Activated T-helper 1 cell treated with anti-CD3 and anti-CD28 coated beads, Interleukin-12 subunit alpha, Interleukin-12 subunit beta, Interleukin-2, Interleukin-4 antibody, amounts not matched to agents 30 ng/mL and 10 ng/mL and 1 ng/mL, durations not matched to agents 14 hours and 24 hours and 36 hours (primary cell): ENCODE measurements around the gene FAM163B. TPM values are rescaled to one million over a fixed set of nuclear protein-coding genes. Genes with fewer than 3 reads are reported as not detected.
A peak's percentile ranks its signal among the peaks of the same experiment; 100 is the strongest.

Experiments used
- DNase-seq: peaks from one replicate; pipeline ENCODE4 v3.0.0; 2021; ENCODE audit warnings: low spot score
- H3K27ac Mint-ChIP-seq: one replicate; pipeline ENCODE4 v1.8.0; 2021; ENCODE audit warnings: mild to moderate bottlenecking, mixed read lengths
- H3K27me3 Mint-ChIP-seq: one replicate; pipeline ENCODE4 v1.8.0; 2022; ENCODE audit warnings: mild to moderate bottlenecking, moderate library complexity, mixed read lengths; ENCODE audit not compliant: insufficient read depth
- H3K36me3 Mint-ChIP-seq: one replicate; pipeline ENCODE4 v1.8.0; 2021; ENCODE audit warnings: low read depth, mixed read lengths
- H3K4me1 Mint-ChIP-seq: one replicate; pipeline ENCODE4 v1.8.0; 2021; ENCODE audit warnings: low read depth, mixed read lengths
- H3K4me3 Mint-ChIP-seq: one replicate; pipeline ENCODE4 v1.8.0; 2021; ENCODE audit warnings: mild to moderate bottlenecking, moderate library complexity, mixed read lengths
- H3K9me3 Mint-ChIP-seq: one replicate; pipeline ENCODE4 v1.8.0; 2021; ENCODE audit warnings: mixed read lengths
- intact Hi-C: fragments of 100-400 bp; cut with micrococcal nuclease; formaldehyde crosslinking; loops from one replicate; pipeline ENCODE4 v1.15.1; 2024
- total RNA-seq: library from RNA; stranded (reverse); gene quantifications from 2 replicates; pipeline ENCODE4 v1.2.3, GENCODE V29; 2022

The FAM163B gene
- total RNA-seq, 1 donor from 2014 or later = not detected

- H3K9me3 Mint-ChIP-seq = peaks cover 14% of the 10 kb centered on the region
- no peak overlapping the region for H3K27ac Mint-ChIP-seq
- H3K27me3 Mint-ChIP-seq = no peaks in the 10 kb centered on the region
- intact Hi-C loops = no loop called here
- H3K36me3 Mint-ChIP-seq = no peaks in the 10 kb centered on the region
- H3K4me1 Mint-ChIP-seq = no peaks in the 10 kb centered on the region
- DNase-seq = no peak
- no peak overlapping the region for H3K4me3 Mint-ChIP-seq
Observed at GRCh38 chr9:133598978-133599377, 10.2 kb downstream of the FAM163B start.

- no peak overlapping the region for H3K27ac Mint-ChIP-seq
- no peaks in the 10 kb centered on the region for H3K36me3 Mint-ChIP-seq
- DNase-seq = no peak
- H3K9me3 Mint-ChIP-seq = peaks cover 14% of the 10 kb centered on the region
- H3K4me1 Mint-ChIP-seq = no peaks in the 10 kb centered on the region
- no peaks in the 10 kb centered on the region for H3K27me3 Mint-ChIP-seq
- intact Hi-C loops = no loop called here
- H3K4me3 Mint-ChIP-seq = no peak overlapping the region
Observed at GRCh38 chr9:133597316-133597957, 11.8 kb downstream of the FAM163B start.

GRCh38 chr9:133595910-133596309 lies 13.3 kb downstream of the FAM163B start:
- no peaks in the 10 kb centered on the region for H3K27me3 Mint-ChIP-seq
- no peak overlapping the region for H3K4me3 Mint-ChIP-seq
- no peak for DNase-seq
- H3K27ac Mint-ChIP-seq = no peak overlapping the region
- peaks cover 14% of the 10 kb centered on the region for H3K9me3 Mint-ChIP-seq
- H3K36me3 Mint-ChIP-seq = no peaks in the 10 kb centered on the region
- intact Hi-C loops = no loop called here
- H3K4me1 Mint-ChIP-seq = no peaks in the 10 kb centered on the region

- H3K9me3 Mint-ChIP-seq = peaks cover 14% of the 10 kb centered on the region
- DNase-seq = no peak
- H3K27me3 Mint-ChIP-seq = no peaks in the 10 kb centered on the region
- H3K36me3 Mint-ChIP-seq = no peaks in the 10 kb centered on the region
- intact Hi-C loops = no loop called here
- no peak overlapping the region for H3K27ac Mint-ChIP-seq
- no peak overlapping the region for H3K4me3 Mint-ChIP-seq
- no peaks in the 10 kb centered on the region for H3K4me1 Mint-ChIP-seq
Observed at GRCh38 chr9:133594310-133594709, 14.9 kb downstream of the FAM163B start.

GRCh38 chr9:133593587-133594253 lies 15.5 kb downstream of the FAM163B start:
- Mint-ChIP-seq H3K4me1 (no peaks in the 10 kb centered on the region), H3K36me3 (no peaks in the 10 kb centered on the region), H3K9me3 (peaks cover 14% of the 10 kb centered on the region), H3K27me3 (no peaks in the 10 kb centered on the region), H3K4me3 (no peak overlapping the region), H3K27ac (no peak overlapping the region)
- DNase-seq = no peak
- intact Hi-C loops = loop anchor here (1.0 kb wide), 1 partner anchor 133 kb away; no protein-coding TSS in a partner anchor

GRCh38 chr9:133592731-133593409 lies 16.3 kb downstream of the FAM163B start:
- peaks cover 18% of the 10 kb centered on the region for H3K9me3 Mint-ChIP-seq

GRCh38 chr9:133591985-133592384 lies 17.2 kb downstream of the FAM163B start:
- Mint-ChIP-seq H3K27ac (no peak overlapping the region), H3K36me3 (no peaks in the 10 kb centered on the region), H3K4me3 (no peak overlapping the region), H3K27me3 (no peaks in the 10 kb centered on the region), H3K4me1 (no peaks in the 10 kb centered on the region), H3K9me3 (peaks cover 9% of the 10 kb centered on the region)
- intact Hi-C loops = no loop called here
- no peak for DNase-seq

More at GRCh38 chr9:133592731-133593409, 16.3 kb downstream of the FAM163B start:
- Mint-ChIP-seq H3K36me3 (no peaks in the 10 kb centered on the region), H3K4me3 (no peak overlapping the region), H3K27ac (no peak overlapping the region), H3K4me1 (no peaks in the 10 kb centered on the region), H3K27me3 (no peaks in the 10 kb centered on the region)
- intact Hi-C loops = loop anchor here (1.0 kb wide), 1 partner anchor 133 kb away; no protein-coding TSS in a partner anchor
- no peak for DNase-seq

- Mint-ChIP-seq H3K27me3 (peaks cover 1% of the 10 kb centered on the region), H3K9me3 (peaks cover 7% of the 10 kb centered on the region), H3K4me1 (no peaks in the 10 kb centered on the region), H3K36me3 (no peaks in the 10 kb centered on the region), H3K27ac (no peak overlapping the region), H3K4me3 (no peak overlapping the region)
- intact Hi-C loops = no loop called here
- DNase-seq = no peak
Observed at GRCh38 chr9:133591116-133591910, 17.9 kb downstream of the FAM163B start.

- Mint-ChIP-seq H3K27ac (no peak overlapping the region), H3K4me1 (no peaks in the 10 kb centered on the region), H3K36me3 (no peaks in the 10 kb centered on the region), H3K4me3 (no peak overlapping the region), H3K27me3 (peaks cover 6% of the 10 kb centered on the region), H3K9me3 (peaks cover 7% of the 10 kb centered on the region)
- DNase-seq = no peak
- intact Hi-C loops = no loop called here
Observed at GRCh38 chr9:133590231-133590855, 18.8 kb downstream of the FAM163B start.

GRCh38 chr9:133589454-133590227 lies 19.5 kb downstream of the FAM163B start:
- no peaks in the 10 kb centered on the region for H3K4me1 Mint-ChIP-seq
- intact Hi-C loops = loop anchor here (1.0 to 5.0 kb wide), 2 partner anchors 137 to 153 kb away; no protein-coding TSS in a partner anchor
- peaks cover 14% of the 10 kb centered on the region for H3K27me3 Mint-ChIP-seq
- DNase-seq = peak; percentile 14
- no peak overlapping the region for H3K4me3 Mint-ChIP-seq
- H3K36me3 Mint-ChIP-seq = no peaks in the 10 kb centered on the region
- H3K9me3 Mint-ChIP-seq = peaks cover 7% of the 10 kb centered on the region
- H3K27ac Mint-ChIP-seq = no peak overlapping the region

- no peak overlapping the region for H3K4me3 Mint-ChIP-seq
- H3K36me3 Mint-ChIP-seq = no peaks in the 10 kb centered on the region
- peaks cover 7% of the 10 kb centered on the region for H3K9me3 Mint-ChIP-seq
- no peaks in the 10 kb centered on the region for H3K4me1 Mint-ChIP-seq
- intact Hi-C loops = loop anchor here (5.0 kb wide), 1 partner anchor 155 kb away; no protein-coding TSS in a partner anchor
- no peak for DNase-seq
- H3K27ac Mint-ChIP-seq = no peak overlapping the region
- H3K27me3 Mint-ChIP-seq = peaks cover 19% of the 10 kb centered on the region
Observed at GRCh38 chr9:133587466-133587865, 21.7 kb downstream of the FAM163B start.
